A673 (cell line): ENCODE results near the gene SUPT20HL2.

Experiments used
- EZH2 ChIP-seq: fragments of 200-600 bp; sonication (generic); IDR thresholded peaks from 2 replicates; pipeline ENCODE4 v1.6.1; 2017; ENCODE audit warnings: borderline replicate concordance, low read depth, mild to moderate bottlenecking, mixed read lengths, antibody characterized with exemption, low read length; ENCODE audit not compliant: poor library complexity, severe bottlenecking
- TF ChIP-seq, protein P1 (sequence below): fragments of 300-800, 200-600 bp; sonication (generic); conservative IDR thresholded peaks from 2 replicates; pipeline ENCODE4 v1.5.1; 2017; ENCODE audit warnings: low read depth, mild to moderate bottlenecking, antibody characterized with exemption, low read length, moderate library complexity, mixed read lengths

DNA sequence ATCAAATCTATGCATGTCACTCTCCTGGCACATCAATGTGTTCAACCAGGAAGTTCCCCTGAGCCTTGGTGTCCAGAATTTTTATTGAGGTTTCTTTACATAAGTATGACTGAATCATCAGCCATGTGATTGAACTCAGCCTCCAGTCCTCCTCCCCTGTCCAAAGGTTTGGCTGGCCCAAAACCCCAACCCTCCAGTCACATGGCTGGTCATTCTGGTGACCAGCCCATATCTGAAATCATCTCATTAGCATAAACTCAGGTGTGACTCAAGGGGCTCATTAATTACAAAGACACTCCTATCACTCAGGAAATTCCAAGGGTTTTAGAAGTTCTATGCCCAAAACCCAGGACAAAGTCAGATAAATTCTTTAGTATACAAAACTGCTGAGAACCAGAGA, 20.6 kb upstream of the SUPT20HL2 start:
- no peak for TF ChIP-seq EZH2
- TF ChIP-seq, protein P1, sequence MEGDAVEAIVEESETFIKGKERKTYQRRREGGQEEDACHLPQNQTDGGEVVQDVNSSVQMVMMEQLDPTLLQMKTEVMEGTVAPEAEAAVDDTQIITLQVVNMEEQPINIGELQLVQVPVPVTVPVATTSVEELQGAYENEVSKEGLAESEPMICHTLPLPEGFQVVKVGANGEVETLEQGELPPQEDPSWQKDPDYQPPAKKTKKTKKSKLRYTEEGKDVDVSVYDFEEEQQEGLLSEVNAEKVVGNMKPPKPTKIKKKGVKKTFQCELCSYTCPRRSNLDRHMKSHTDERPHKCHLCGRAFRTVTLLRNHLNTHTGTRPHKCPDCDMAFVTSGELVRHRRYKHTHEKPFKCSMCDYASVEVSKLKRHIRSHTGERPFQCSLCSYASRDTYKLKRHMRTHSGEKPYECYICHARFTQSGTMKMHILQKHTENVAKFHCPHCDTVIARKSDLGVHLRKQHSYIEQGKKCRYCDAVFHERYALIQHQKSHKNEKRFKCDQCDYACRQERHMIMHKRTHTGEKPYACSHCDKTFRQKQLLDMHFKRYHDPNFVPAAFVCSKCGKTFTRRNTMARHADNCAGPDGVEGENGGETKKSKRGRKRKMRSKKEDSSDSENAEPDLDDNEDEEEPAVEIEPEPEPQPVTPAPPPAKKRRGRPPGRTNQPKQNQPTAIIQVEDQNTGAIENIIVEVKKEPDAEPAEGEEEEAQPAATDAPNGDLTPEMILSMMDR = no peak
